OCI-LY1 (cell line): ENCODE results near the gene ATP13A4.

Source experiments
- H2AFZ ChIP-seq: fragments of 200-600 bp; sonication (generic), shearing (Covaris generic); 2 replicates; pipeline ENCODE4 v1.6.0; 2014; ENCODE audit warnings: antibody characterized with exemption, mild to moderate bottlenecking, low read length
- H3F3A ChIP-seq: fragments of 200-600 bp; sonication (generic), shearing (Covaris generic); 2 replicates; pipeline ENCODE4 v1.6.0; 2014; ENCODE audit warnings: mild to moderate bottlenecking, antibody characterized with exemption, low read length, moderate library complexity; ENCODE audit not compliant: insufficient read depth
- H3K27ac ChIP-seq: fragments of 200-600 bp; sonication (generic); 2 replicates; pipeline ENCODE4 v1.5.1; 2014; ENCODE audit warnings: low read length, mixed run types, mild to moderate bottlenecking, low read depth; ENCODE audit not compliant: poor library complexity, severe bottlenecking
- H3K27me3 ChIP-seq: fragments of 200-600 bp; sonication (generic); 2 replicates; pipeline ENCODE4 v1.6.0; 2014; ENCODE audit warnings: antibody characterized with exemption, mild to moderate bottlenecking, low read length, moderate library complexity; ENCODE audit not compliant: insufficient read depth
- H3K36me3 ChIP-seq: fragments of 200-600 bp; sonication (generic); 2 replicates; pipeline ENCODE4 v1.6.1; 2014; ENCODE audit warnings: mild to moderate bottlenecking, antibody characterized with exemption, low read length, moderate library complexity, mixed read lengths; ENCODE audit not compliant: insufficient read depth
- H3K4me1 ChIP-seq: fragments of 200-600 bp; sonication (generic); 2 replicates; pipeline ENCODE4 v1.5.1; 2014; ENCODE audit warnings: mild to moderate bottlenecking, low read length, moderate library complexity; ENCODE audit not compliant: insufficient read depth, severe bottlenecking
- H3K4me2 ChIP-seq: fragments of 200-600 bp; sonication (generic), shearing (Covaris generic); 2 replicates; pipeline ENCODE4 v1.6.1; 2014; ENCODE audit warnings: low read length
- H3K4me3 ChIP-seq: fragments of 200-600 bp; sonication (generic); 2 replicates; pipeline ENCODE4 v1.5.1; 2014; ENCODE audit warnings: low read length, low read depth, mild to moderate bottlenecking, mixed read lengths; ENCODE audit not compliant: poor library complexity, severe bottlenecking
- H3K79me2 ChIP-seq: fragments of 200-600 bp; shearing (Covaris generic); 2 replicates; pipeline ENCODE4 v1.6.1; 2016; ENCODE audit warnings: mixed run types, low read length, mixed read lengths; ENCODE audit not compliant: insufficient read depth
- H3K9ac ChIP-seq: fragments of 200-600 bp; sonication (generic), shearing (Covaris generic); 2 replicates; pipeline ENCODE4 v1.6.1; 2014; ENCODE audit warnings: mild to moderate bottlenecking, low read length, mixed read lengths
- H3K9me2 ChIP-seq: fragments of 200-600 bp; sonication (generic), shearing (Covaris generic); 2 replicates; pipeline ENCODE4 v1.6.1; 2014; ENCODE audit warnings: low read depth, mild to moderate bottlenecking, low read length, mixed read lengths
- H3K9me3 ChIP-seq: fragments of 200-600 bp; shearing (Covaris generic); 2 replicates; pipeline ENCODE4 v1.6.1; 2014; ENCODE audit warnings: low read length, mixed read lengths
- H4K20me1 ChIP-seq: fragments of 200-600 bp; sonication (generic), shearing (Covaris generic); 2 replicates; pipeline ENCODE4 v1.6.0; 2016; ENCODE audit warnings: mild to moderate bottlenecking, low read length; ENCODE audit not compliant: insufficient read depth
- CTCF ChIP-seq: fragments of 200-600 bp; sonication (generic), shearing (Covaris generic); IDR thresholded peaks from 2 replicates; pipeline ENCODE4 v1.5.1; 2017; ENCODE audit warnings: mild to moderate bottlenecking, antibody characterized with exemption, low read length, moderate library complexity, mixed read lengths
- EZH2 ChIP-seq: fragments of 200-600 bp; sonication (generic), shearing (Covaris generic); IDR thresholded peaks from 2 replicates; pipeline ENCODE4 v1.8.0; 2017; ENCODE audit warnings: borderline replicate concordance, mixed run types, mild to moderate bottlenecking, antibody characterized with exemption, low read length, moderate library complexity, mixed read lengths

The ATP13A4 gene

GRCh38 chr3:193508108-193508507, 46.6 kb downstream of the ATP13A4 start:
- Histone ChIP-seq H3K36me3 (no peaks in the 10 kb centered on the region), H3K79me2 (no peaks in the 10 kb centered on the region), H3K4me3 (no peak overlapping the region), H3K9ac (no peak overlapping the region), H4K20me1 (no peaks in the 10 kb centered on the region), H3K27ac (no peak overlapping the region), H3K4me1 (no peaks in the 10 kb centered on the region), H2AFZ (no peak overlapping the region), H3K9me2 (no peaks in the 10 kb centered on the region), H3F3A (no peaks in the 10 kb centered on the region), H3K9me3 (no peaks in the 10 kb centered on the region), H3K27me3 (no peaks in the 10 kb centered on the region), H3K4me2 (no peak overlapping the region)
- TF ChIP-seq EZH2, result no peak
- no peak for TF ChIP-seq CTCF

DNA sequence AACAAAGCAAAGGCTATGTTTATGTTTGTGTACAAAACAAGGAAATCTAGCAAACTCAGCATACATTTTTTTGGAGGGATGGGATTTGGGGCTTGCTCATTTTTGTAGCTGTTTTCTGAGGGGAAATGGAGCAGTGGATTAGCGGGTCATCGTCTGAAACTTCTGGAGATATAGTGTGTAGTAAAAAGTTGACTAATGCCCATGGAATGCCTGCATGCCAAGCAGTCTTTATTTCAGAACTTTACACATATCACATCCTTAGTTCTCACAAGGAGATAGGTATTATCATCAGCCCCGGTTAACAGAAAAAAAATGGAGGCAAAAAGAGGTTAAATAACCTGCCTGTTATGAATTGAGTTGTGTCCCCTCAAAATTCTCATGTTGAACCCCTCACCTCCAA, 47.1 kb downstream of the ATP13A4 start:
- no peak overlapping the region for H3K4me2 ChIP-seq
- H3K27me3 ChIP-seq, result no peaks in the 10 kb centered on the region
- no peaks in the 10 kb centered on the region for H3K9me2 ChIP-seq
- H3K79me2 ChIP-seq, result no peaks in the 10 kb centered on the region
- no peaks in the 10 kb centered on the region for H3K9me3 ChIP-seq
- H3K9ac ChIP-seq, result no peak overlapping the region
- no peaks in the 10 kb centered on the region for H3K4me1 ChIP-seq
- TF ChIP-seq EZH2, result no peak
- TF ChIP-seq CTCF, result no peak
- H3K27ac ChIP-seq, result no peak overlapping the region
- no peak overlapping the region for H2AFZ ChIP-seq
- H3K4me3 ChIP-seq, result no peak overlapping the region
- H3K36me3 ChIP-seq, result no peaks in the 10 kb centered on the region
- no peaks in the 10 kb centered on the region for H4K20me1 ChIP-seq
- H3F3A ChIP-seq, result no peaks in the 10 kb centered on the region

- H3K4me3 ChIP-seq, result no peak overlapping the region
- no peaks in the 10 kb centered on the region for H4K20me1 ChIP-seq
- no peak overlapping the region for H3K4me2 ChIP-seq
- no peak overlapping the region for H2AFZ ChIP-seq
- H3K27ac ChIP-seq, result no peak overlapping the region
- H3K9ac ChIP-seq, result no peak overlapping the region
- no peaks in the 10 kb centered on the region for H3K9me3 ChIP-seq
- no peaks in the 10 kb centered on the region for H3K36me3 ChIP-seq
- no peaks in the 10 kb centered on the region for H3K4me1 ChIP-seq
- no peak for TF ChIP-seq CTCF
- TF ChIP-seq EZH2, result no peak
- no peaks in the 10 kb centered on the region for H3K79me2 ChIP-seq
- no peaks in the 10 kb centered on the region for H3F3A ChIP-seq
- no peaks in the 10 kb centered on the region for H3K9me2 ChIP-seq
- H3K27me3 ChIP-seq, result no peaks in the 10 kb centered on the region
These were observed 47.8 kb downstream of the ATP13A4 start for GRCh38 chr3:193506921-193507320.
